Panc1 (cell line): Measurements from ENCODE around the gene CNRIP1.

Experiments
- POLR2AphosphoS5 ChIP-seq: IDR thresholded peaks from 2 replicates; pipeline ENCODE4 v1.6.1; 2012; ENCODE audit warnings: mild to moderate bottlenecking, low read depth, low read length, moderate library complexity
- REST ChIP-seq, 2 experiments: IDR thresholded peaks; 2 replicates each; pipeline ENCODE4 v1.6.1; 2011 to 2012; ENCODE audit warnings: low read depth in 2 of 2, control low read depth in 1 of 2, low read length in 1 of 2, mild to moderate bottlenecking in 1 of 2, moderate library complexity in 1 of 2; ENCODE audit not compliant: insufficient read depth in 1 of 2
- TF ChIP-seq, protein P1 (sequence below): fragments of 450-650 bp; IDR thresholded peaks from 2 replicates; pipeline ENCODE4 v1.5.1; 2017; ENCODE audit warnings: mild to moderate bottlenecking

- TF ChIP-seq, protein P1, sequence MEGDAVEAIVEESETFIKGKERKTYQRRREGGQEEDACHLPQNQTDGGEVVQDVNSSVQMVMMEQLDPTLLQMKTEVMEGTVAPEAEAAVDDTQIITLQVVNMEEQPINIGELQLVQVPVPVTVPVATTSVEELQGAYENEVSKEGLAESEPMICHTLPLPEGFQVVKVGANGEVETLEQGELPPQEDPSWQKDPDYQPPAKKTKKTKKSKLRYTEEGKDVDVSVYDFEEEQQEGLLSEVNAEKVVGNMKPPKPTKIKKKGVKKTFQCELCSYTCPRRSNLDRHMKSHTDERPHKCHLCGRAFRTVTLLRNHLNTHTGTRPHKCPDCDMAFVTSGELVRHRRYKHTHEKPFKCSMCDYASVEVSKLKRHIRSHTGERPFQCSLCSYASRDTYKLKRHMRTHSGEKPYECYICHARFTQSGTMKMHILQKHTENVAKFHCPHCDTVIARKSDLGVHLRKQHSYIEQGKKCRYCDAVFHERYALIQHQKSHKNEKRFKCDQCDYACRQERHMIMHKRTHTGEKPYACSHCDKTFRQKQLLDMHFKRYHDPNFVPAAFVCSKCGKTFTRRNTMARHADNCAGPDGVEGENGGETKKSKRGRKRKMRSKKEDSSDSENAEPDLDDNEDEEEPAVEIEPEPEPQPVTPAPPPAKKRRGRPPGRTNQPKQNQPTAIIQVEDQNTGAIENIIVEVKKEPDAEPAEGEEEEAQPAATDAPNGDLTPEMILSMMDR: no peak
- TF ChIP-seq POLR2AphosphoS5 (no peak), REST (IDR thresholded peaks at IDR 0.05; ENCODE audit: insufficient read depth in 1 of 2, low read depth in 2 of 2, low read length in 1 of 2) (no peak)
These were observed 60.9 kb downstream of the CNRIP1 start for GRCh38 chr2:68258851-68259250.
